T-helper 2 cell treated with Interferon-gamma antibody and Interleukin-4, amounts not matched to agents 5 μg/mL and 100 μg/mL, for 36 hours (primary cell): ENCODE results near the gene RDX.
"Not testable (repeated sequence)": the region's sequence is repeated elsewhere in the genome, so short reads cannot be mapped to it uniquely, and the experiment has no call there.

ENCODE experiments used
- DNase-seq: peaks from one replicate; pipeline ENCODE4 v3.0.0; 2021; ENCODE audit warnings: low spot score
- H3K27ac Mint-ChIP-seq: one replicate; pipeline ENCODE4 v1.8.0; 2021; ENCODE audit warnings: mild to moderate bottlenecking, mixed read lengths
- H3K27me3 Mint-ChIP-seq: one replicate; pipeline ENCODE4 v1.8.0; 2021; ENCODE audit warnings: low read depth, mixed read lengths
- H3K36me3 Mint-ChIP-seq: one replicate; pipeline ENCODE4 v1.8.0; 2021; ENCODE audit warnings: low read depth, mixed read lengths
- H3K4me1 Mint-ChIP-seq: one replicate; pipeline ENCODE4 v1.8.0; 2021; ENCODE audit warnings: low read depth, mixed read lengths
- H3K4me3 Mint-ChIP-seq: one replicate; pipeline ENCODE4 v1.8.0; 2022; ENCODE audit warnings: mild to moderate bottlenecking, moderate library complexity, mixed read lengths
- H3K9me3 Mint-ChIP-seq: one replicate; pipeline ENCODE4 v1.8.0; 2021; ENCODE audit warnings: mixed read lengths

Gene RDX

DNA sequence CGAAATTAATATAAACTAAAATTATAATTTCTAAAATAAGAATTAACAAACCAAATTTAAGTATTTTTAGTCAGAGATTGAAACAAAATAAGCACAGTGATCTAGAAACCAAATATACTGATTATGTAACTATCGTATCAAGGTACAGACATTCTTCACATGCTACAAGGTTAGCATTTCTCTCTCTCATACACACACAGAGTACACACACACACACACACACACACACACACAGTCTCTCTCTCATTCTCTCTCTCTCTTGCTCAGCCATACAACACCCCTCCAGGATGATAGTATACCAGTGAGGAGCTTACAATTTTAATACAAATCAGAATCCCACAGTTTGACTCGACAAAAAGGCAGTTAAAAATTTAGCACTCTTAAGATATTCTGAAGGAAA lies 66.0 kb downstream of the RDX start:
- no peaks in the 10 kb centered on the region for H3K27me3 Mint-ChIP-seq

DNA sequence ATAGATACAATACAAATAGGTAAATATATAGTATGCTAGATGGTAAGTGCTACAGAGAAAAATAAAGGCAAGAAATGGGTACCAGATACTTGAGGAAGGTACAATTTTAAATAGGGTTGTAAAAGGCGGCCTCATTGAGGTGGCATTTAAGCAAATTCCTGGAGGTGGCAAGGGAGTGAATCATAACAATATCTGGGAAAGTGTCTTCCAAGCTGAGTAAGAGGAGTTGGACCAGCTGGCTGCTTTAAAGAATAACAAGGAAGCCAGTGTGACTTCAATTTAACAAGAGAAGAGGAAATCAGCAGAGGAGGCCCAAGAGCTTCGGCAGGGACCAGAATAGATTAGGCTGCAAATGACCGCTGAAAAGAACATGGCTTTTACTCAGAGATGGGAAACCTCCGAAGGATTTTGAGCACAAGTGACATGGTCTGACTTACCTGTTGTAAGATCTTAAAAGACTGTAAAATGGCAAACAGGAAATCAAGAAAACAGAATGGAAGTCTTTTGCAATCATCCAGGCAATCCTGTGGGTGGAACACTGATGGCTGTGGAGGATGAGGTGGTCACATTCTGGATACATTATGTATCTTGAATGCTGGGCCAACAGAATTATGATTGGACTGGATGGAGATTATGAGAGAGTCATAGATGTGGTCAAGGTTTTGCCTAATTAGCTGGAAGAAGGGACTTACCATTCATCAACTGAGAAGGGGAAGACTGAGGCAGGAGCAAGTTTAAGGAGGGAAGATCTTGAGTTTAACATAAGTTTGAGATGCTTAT lies 77.2 kb downstream of the RDX start:
- no peaks in the 10 kb centered on the region for H3K9me3 Mint-ChIP-seq
- no peaks in the 10 kb centered on the region for H3K4me1 Mint-ChIP-seq
- DNase-seq: no peak
- H3K4me3 Mint-ChIP-seq: no peak overlapping the region
- H3K27ac Mint-ChIP-seq: no peak overlapping the region
- peaks cover 15% of the 10 kb centered on the region for H3K36me3 Mint-ChIP-seq
- no peaks in the 10 kb centered on the region for H3K27me3 Mint-ChIP-seq

More for the DNA sequence above, 66.0 kb downstream of the RDX start:
- DNase-seq: no peak
- Mint-ChIP-seq H3K27ac (no peak overlapping the region), H3K36me3 (peaks cover 56% of the 10 kb centered on the region), H3K4me3 (no peak overlapping the region), H3K9me3 (no peaks in the 10 kb centered on the region), H3K4me1 (peaks cover 6% of the 10 kb centered on the region)

GRCh38 chr11:110217936-110218335 lies 78.5 kb downstream of the RDX start:
- no peaks in the 10 kb centered on the region for H3K9me3 Mint-ChIP-seq
- H3K27me3 Mint-ChIP-seq: no peaks in the 10 kb centered on the region
- peaks cover 9% of the 10 kb centered on the region for H3K36me3 Mint-ChIP-seq
- no peaks in the 10 kb centered on the region for H3K4me1 Mint-ChIP-seq
- no peak overlapping the region for H3K27ac Mint-ChIP-seq
- no peak overlapping the region for H3K4me3 Mint-ChIP-seq
- no peak for DNase-seq

GRCh38 chr11:110217223-110217877 lies 79.1 kb downstream of the RDX start:
- Mint-ChIP-seq H3K4me3 (no peak overlapping the region), H3K9me3 (no peaks in the 10 kb centered on the region), H3K4me1 (no peaks in the 10 kb centered on the region), H3K27me3 (no peaks in the 10 kb centered on the region), H3K36me3 (peaks cover 9% of the 10 kb centered on the region), H3K27ac (no peak overlapping the region)
- no peak for DNase-seq

GRCh38 chr11:110209313-110209694 lies 87.1 kb downstream of the RDX start:
- not testable (repeated sequence) for H3K9me3 Mint-ChIP-seq, H3K27ac Mint-ChIP-seq, DNase-seq, H3K36me3 Mint-ChIP-seq, H3K4me1 Mint-ChIP-seq, H3K27me3 Mint-ChIP-seq
- H3K4me3 Mint-ChIP-seq: peak overlapping the region; percentile 81

- Mint-ChIP-seq H3K27ac (peak overlapping the region; percentile 36), H3K4me3 (peak overlapping the region; percentile 81)
- DNase-seq, H3K4me1 Mint-ChIP-seq, H3K9me3 Mint-ChIP-seq, H3K36me3 Mint-ChIP-seq, H3K27me3 Mint-ChIP-seq: not testable (repeated sequence)
Measured at GRCh38 chr11:110208678-110209312, 87.6 kb downstream of the RDX start.

DNA sequence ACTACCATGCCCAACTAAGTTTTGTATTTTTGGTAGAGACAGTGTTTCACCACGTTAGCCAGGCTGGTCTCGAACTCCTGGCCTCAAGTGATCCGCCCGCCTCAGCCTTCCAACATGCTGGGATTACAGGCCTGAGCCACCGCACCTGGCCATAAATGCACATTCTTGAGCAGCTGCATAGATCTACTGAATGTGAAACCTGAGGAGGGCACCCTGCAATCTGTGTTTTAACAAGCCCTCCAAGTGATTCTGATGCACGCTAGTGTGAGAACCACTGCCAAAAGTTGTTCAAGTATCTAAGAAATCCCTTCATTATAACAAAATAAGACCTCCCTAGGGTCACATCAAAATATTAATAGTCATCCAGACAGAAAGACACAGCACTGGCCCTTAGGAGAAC lies 89.3 kb downstream of the RDX start:
- Mint-ChIP-seq H3K4me3 (no peak overlapping the region), H3K9me3 (no peaks in the 10 kb centered on the region), H3K27me3 (peaks cover 11% of the 10 kb centered on the region), H3K27ac (no peak overlapping the region), H3K36me3 (no peaks in the 10 kb centered on the region), H3K4me1 (peaks cover 5% of the 10 kb centered on the region)
- DNase-seq: no peak

DNA sequence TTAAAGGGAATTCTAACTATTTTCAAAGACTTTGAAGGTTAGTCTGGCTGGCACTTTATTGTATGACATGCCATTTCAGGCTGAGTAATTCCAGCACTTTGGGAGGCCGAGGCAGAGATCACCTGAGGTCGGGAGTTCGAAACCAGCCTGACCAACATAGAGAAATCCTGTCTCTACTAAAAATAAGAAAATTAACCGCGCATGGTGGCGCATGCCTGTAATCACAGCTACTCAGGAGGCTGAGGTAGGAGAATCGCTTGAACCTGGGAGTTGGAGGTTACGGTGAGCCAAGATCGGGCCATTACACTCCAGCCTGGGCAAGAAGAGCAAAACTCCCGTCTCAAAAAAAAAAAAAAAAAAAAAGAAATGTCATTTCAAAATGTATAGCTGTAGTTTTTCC lies 95.6 kb downstream of the RDX start:
- Mint-ChIP-seq H3K9me3 (no peaks in the 10 kb centered on the region), H3K27me3 (peaks cover 23% of the 10 kb centered on the region), H3K4me3 (no peak overlapping the region), H3K36me3 (no peaks in the 10 kb centered on the region), H3K4me1 (peaks cover 5% of the 10 kb centered on the region), H3K27ac (no peak overlapping the region)
- no peak for DNase-seq

GRCh38 chr11:110200241-110200640 lies 96.2 kb downstream of the RDX start:
- Mint-ChIP-seq H3K36me3 (no peaks in the 10 kb centered on the region), H3K4me3 (no peak overlapping the region)

GRCh38 chr11:110199184-110199981 lies 97.0 kb downstream of the RDX start:
- H3K4me3 Mint-ChIP-seq: no peak overlapping the region

More at GRCh38 chr11:110200241-110200640, 96.2 kb downstream of the RDX start:
- Mint-ChIP-seq H3K27me3 (peaks cover 29% of the 10 kb centered on the region), H3K4me1 (peaks cover 5% of the 10 kb centered on the region), H3K9me3 (no peaks in the 10 kb centered on the region), H3K27ac (no peak overlapping the region)
- DNase-seq: no peak

DNA sequence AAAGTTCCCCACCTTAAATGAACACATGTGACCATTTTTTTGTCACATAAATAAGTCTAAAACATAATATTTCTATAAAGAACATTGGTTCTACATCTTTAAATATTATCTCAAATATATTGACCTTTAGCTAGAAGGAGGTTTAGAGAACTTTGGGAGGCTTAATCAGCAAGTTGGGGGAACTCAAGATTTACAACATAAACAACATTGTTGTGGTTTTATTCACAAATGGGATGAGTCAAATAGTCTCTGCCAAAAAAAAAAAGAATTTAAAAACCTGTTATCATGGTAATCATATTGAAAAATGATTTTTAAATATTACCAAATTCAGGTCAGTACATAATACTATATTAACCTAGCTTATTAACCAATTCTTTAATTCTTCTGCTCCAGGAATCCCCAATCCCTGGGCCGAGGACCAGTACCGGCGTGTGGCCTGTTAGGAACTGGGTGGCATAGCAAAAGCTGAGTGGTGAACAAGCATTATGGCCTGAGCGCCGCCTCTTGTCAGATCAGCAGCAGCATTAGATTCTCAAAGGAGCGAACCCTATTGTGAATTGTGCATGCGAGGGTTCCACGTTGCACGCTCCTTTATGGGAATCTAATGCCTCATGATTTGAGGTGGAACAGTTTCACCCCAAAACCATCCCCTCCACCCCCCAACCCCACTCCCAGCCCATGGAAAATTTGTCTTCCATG lies 98.2 kb downstream of the RDX start:
- Mint-ChIP-seq H3K27ac (no peak overlapping the region), H3K9me3 (no peaks in the 10 kb centered on the region), H3K27me3 (peaks cover 41% of the 10 kb centered on the region), H3K4me3 (no peak overlapping the region), H3K4me1 (peaks cover 12% of the 10 kb centered on the region), H3K36me3 (peaks cover 1% of the 10 kb centered on the region)
- DNase-seq: no peak

More at GRCh38 chr11:110199184-110199981, 97.0 kb downstream of the RDX start:
- Mint-ChIP-seq H3K36me3 (no peaks in the 10 kb centered on the region), H3K4me1 (peaks cover 7% of the 10 kb centered on the region), H3K9me3 (no peaks in the 10 kb centered on the region), H3K27ac (no peak overlapping the region), H3K27me3 (peaks cover 32% of the 10 kb centered on the region)
- no peak for DNase-seq

DNA sequence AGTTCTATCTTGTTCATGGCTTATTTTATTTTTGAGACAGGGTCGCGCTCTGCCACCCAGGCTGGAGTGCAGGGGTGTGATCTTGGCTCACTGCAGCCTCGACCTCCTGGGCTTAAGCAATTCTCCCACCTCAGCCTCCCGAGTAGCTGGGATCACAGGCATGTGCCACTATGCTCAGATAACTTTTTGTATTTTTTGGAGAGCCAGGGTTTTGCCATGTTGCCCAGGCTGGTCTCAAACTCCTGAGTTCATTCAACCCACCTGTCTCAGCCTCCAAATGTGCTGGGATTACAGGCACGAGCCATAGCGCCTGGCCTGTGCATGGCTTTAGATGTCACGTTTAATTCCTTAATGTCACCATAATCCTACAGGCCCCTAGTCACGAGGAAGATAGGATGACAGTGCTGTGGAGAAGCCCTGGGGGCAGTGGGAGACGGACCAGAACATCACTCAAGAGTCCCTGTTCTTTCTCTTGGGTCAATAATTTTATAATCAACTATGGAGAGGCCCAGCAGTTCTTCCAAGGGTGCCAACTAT lies 99.5 kb downstream of the RDX start:
- no peak for DNase-seq
- H3K9me3 Mint-ChIP-seq: peaks cover 9% of the 10 kb centered on the region
- no peak overlapping the region for H3K27ac Mint-ChIP-seq
- peaks cover 19% of the 10 kb centered on the region for H3K4me1 Mint-ChIP-seq
- peaks cover 3% of the 10 kb centered on the region for H3K36me3 Mint-ChIP-seq
- H3K4me3 Mint-ChIP-seq: no peak overlapping the region
- peaks cover 46% of the 10 kb centered on the region for H3K27me3 Mint-ChIP-seq

GRCh38 chr11:110196241-110196754 lies 100.1 kb downstream of the RDX start:
- H3K36me3 Mint-ChIP-seq: peaks cover 5% of the 10 kb centered on the region
- H3K4me1 Mint-ChIP-seq: peaks cover 21% of the 10 kb centered on the region
- DNase-seq: no peak
- peaks cover 48% of the 10 kb centered on the region for H3K27me3 Mint-ChIP-seq
- peaks cover 11% of the 10 kb centered on the region for H3K9me3 Mint-ChIP-seq
- H3K27ac Mint-ChIP-seq: no peak overlapping the region
- no peak overlapping the region for H3K4me3 Mint-ChIP-seq
